ENCODE data around the gene ROBO1.

GRCh38 chr3:78858910-78859309 is 908.9 kb downstream of the ROBO1 start:
- TF ChIP-seq EZH2 (IDR thresholded peaks at IDR 0.05; ENCODE audit: insufficient read depth, poor library complexity, severe bottlenecking), result no peak
- TF ChIP-seq EZH2phosphoT487 (IDR thresholded peaks at IDR 0.05; ENCODE audit: insufficient read depth, low read depth), result no peak
